ENCODE data around the gene RASEF. TPM values are rescaled to one million over a fixed set of nuclear protein-coding genes. Genes with fewer than 3 reads are reported as not detected.

The RASEF gene
- total RNA-seq, 2 experiments from 2014 or later, result not detected

DNA sequence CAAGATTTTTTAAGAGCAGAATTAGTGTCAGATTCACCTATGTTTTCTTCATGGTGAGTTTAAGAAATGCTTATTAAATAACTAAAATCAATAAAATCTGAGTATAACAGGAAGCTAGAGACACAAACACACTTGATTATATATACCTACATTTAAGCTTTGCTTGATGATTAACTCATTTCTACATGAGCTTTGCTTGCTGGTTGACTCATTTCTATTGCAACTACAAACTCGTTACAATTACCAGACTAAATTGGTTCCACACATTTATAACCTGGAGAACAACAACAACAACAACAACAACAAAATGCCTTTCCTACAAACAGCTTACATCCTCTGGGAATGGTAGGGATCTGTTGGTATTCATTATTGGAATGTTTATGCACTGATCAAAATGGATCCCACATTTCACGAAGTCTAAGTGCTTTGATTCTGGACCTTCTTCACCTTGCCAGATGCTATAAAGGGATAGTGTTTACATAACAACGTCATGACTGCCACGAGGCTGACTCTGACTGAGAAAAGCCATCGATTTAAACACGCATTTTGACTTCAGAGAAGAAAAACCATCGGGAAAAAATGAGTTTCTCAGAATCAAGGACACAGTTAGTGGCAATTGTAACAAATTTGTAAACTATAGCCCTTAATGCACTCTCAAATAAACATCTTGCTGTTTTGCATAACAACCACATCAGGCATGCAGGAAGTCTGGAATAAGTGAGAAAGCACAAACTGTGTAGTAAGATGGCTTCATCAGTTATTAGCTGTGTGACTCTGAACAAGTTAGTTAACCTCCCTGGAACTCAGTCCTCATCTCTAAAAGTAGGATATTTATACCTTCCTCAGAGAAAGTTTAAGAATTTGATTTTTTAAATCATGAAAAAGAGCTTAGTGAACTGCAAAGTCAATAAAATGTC lies 49.8 kb downstream of the RASEF start:
- H3K27ac Mint-ChIP-seq, result no peak overlapping the region
- H3K36me3 Mint-ChIP-seq, result no peaks in the 10 kb centered on the region
- peaks cover 6% of the 10 kb centered on the region for H3K27me3 Mint-ChIP-seq
- DNase-seq, result no peak
- H3K4me1 Mint-ChIP-seq, result peaks cover 15% of the 10 kb centered on the region
- H3K4me3 Mint-ChIP-seq, result no peak overlapping the region
- no peaks in the 10 kb centered on the region for H3K9me3 Mint-ChIP-seq

DNA sequence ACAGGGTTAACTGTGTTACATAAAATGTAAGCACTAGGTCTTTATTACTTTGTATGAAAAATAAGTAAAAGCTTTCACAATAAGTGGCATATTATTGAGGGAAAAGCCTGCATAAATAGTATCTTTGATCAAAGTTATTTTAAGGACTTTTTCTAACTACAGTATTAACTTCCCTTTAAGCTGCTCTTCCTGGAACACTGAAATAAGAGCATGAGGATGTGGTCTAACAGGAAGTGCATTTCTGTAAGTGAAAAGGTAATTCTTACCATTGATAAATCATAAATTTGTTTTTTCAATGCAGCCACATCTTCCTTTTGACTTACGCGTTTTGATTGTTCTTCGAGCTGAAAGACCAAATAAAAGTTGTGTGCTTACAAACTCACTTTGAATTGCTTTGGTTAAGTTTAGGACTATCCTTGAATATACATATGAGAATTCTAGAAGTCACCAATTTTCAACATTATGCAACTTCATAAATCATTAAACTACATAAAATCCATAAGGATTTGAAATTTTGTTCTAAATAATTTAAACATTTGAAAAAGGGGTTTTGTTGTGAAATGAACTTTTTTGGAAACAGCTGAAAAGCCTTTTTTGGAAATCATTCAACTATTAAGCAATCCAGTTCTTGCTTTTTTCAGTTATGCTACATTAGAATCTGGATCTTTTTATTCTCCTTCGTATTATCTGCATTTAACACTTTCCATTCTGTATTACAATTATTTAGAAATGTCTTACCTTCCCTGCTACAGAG lies 50.6 kb downstream of the RASEF start:
- Mint-ChIP-seq H3K27me3 (peaks cover 11% of the 10 kb centered on the region), H3K4me3 (no peak overlapping the region), H3K4me1 (peaks cover 15% of the 10 kb centered on the region), H3K36me3 (no peaks in the 10 kb centered on the region), H3K9me3 (no peaks in the 10 kb centered on the region), H3K27ac (no peak overlapping the region)
- DNase-seq, result no peak

- H3K36me3 Mint-ChIP-seq, result no peaks in the 10 kb centered on the region
- no peak overlapping the region for H3K4me3 Mint-ChIP-seq
- H3K27ac Mint-ChIP-seq, result no peak overlapping the region
- no peak for DNase-seq
- no peaks in the 10 kb centered on the region for H3K9me3 Mint-ChIP-seq
- H3K27me3 Mint-ChIP-seq, result peaks cover 11% of the 10 kb centered on the region
- H3K4me1 Mint-ChIP-seq, result peaks cover 15% of the 10 kb centered on the region
Observed at GRCh38 chr9:83011611-83012010, 51.3 kb downstream of the RASEF start.

GRCh38 chr9:83007521-83008300 lies 55.2 kb downstream of the RASEF start:
- no peaks in the 10 kb centered on the region for H3K36me3 Mint-ChIP-seq

DNA sequence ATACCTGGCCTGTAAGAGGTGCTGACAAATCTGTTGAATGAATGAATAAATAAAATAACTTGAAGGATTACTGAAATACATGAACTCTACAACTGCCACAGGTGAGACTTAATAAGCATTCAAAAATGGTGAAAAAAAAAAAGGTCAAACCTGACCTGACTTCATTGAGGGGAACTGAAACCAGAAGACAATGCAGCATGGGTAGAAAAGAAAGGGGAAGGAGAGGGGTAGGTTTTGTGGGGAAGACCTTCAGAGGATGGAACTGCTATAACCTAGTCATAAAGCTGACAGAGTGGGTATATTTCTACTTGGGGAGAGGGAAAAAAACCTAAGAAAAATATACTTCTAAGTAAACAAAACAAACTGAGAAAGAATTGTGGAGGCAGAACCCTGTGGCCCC lies 56.6 kb downstream of the RASEF start:
- H3K4me1 Mint-ChIP-seq, result no peaks in the 10 kb centered on the region
- H3K36me3 Mint-ChIP-seq, result no peaks in the 10 kb centered on the region
- no peaks in the 10 kb centered on the region for H3K9me3 Mint-ChIP-seq
- DNase-seq, result no peak
- no peak overlapping the region for H3K4me3 Mint-ChIP-seq
- H3K27ac Mint-ChIP-seq, result no peak overlapping the region
- peaks cover 5% of the 10 kb centered on the region for H3K27me3 Mint-ChIP-seq

More at GRCh38 chr9:83007521-83008300, 55.2 kb downstream of the RASEF start:
- no peak overlapping the region for H3K27ac Mint-ChIP-seq
- peaks cover 9% of the 10 kb centered on the region for H3K4me1 Mint-ChIP-seq
- peaks cover 5% of the 10 kb centered on the region for H3K27me3 Mint-ChIP-seq
- no peak for DNase-seq
- H3K4me3 Mint-ChIP-seq, result no peak overlapping the region
- no peaks in the 10 kb centered on the region for H3K9me3 Mint-ChIP-seq

DNA sequence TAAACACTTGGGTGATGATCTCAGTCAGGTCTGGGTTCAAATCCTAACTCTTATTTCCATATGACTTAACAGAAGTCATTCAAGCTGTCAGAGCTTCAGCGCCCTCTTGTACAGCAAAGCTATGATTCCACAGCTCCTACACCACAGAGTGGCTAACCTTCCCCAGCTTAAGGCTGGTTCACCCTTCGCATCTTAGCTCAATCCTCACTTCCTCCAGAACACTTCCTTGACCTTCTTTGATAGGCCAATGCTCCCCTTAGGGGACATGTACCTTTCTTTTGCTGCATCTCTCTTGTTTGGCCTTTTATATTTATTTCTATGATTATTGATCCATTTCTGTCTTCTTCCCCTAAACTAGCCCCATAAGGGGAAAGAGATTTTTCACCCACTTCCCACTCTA lies 57.0 kb downstream of the RASEF start:
- Mint-ChIP-seq H3K4me3 (no peak overlapping the region), H3K36me3 (no peaks in the 10 kb centered on the region), H3K27me3 (peaks cover 6% of the 10 kb centered on the region), H3K27ac (no peak overlapping the region), H3K4me1 (no peaks in the 10 kb centered on the region), H3K9me3 (no peaks in the 10 kb centered on the region)
- DNase-seq, result no peak

GRCh38 chr9:83005361-83005760 lies 57.6 kb downstream of the RASEF start:
- Mint-ChIP-seq H3K27ac (no peak overlapping the region), H3K27me3 (peaks cover 12% of the 10 kb centered on the region), H3K9me3 (no peaks in the 10 kb centered on the region), H3K36me3 (no peaks in the 10 kb centered on the region), H3K4me3 (no peak overlapping the region), H3K4me1 (no peaks in the 10 kb centered on the region)
- DNase-seq, result no peak

DNA sequence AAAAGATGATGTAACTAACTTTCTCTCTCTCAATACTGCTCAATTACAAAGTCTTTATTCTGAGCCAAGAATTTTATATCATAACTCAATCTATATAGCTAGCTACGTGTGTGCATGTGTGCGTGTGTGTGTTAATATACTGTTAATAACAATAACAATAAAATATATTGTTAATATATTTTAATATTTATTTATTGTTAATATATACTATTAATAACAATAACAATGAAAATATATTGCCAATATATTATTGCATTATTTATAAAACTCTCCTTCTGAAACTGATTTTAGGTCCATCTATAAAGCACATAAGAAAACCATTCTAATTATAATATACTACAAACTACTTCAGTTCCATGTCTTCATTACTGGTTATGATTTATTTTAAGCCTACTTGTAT lies 60.6 kb downstream of the RASEF start:
- DNase-seq, result no peak
- Mint-ChIP-seq H3K4me3 (no peak overlapping the region), H3K4me1 (no peaks in the 10 kb centered on the region), H3K27ac (no peak overlapping the region), H3K36me3 (no peaks in the 10 kb centered on the region), H3K9me3 (no peaks in the 10 kb centered on the region), H3K27me3 (peaks cover 7% of the 10 kb centered on the region)

- peak; percentile 1 for DNase-seq
- Mint-ChIP-seq H3K27me3 (peaks cover 7% of the 10 kb centered on the region), H3K27ac (no peak overlapping the region), H3K4me3 (no peak overlapping the region), H3K4me1 (no peaks in the 10 kb centered on the region), H3K9me3 (no peaks in the 10 kb centered on the region), H3K36me3 (no peaks in the 10 kb centered on the region)
Observed at GRCh38 chr9:83000765-83001164, 62.2 kb downstream of the RASEF start.

- Mint-ChIP-seq H3K4me1 (no peaks in the 10 kb centered on the region), H3K9me3 (no peaks in the 10 kb centered on the region), H3K27ac (no peak overlapping the region), H3K36me3 (no peaks in the 10 kb centered on the region), H3K27me3 (peaks cover 7% of the 10 kb centered on the region), H3K4me3 (no peak overlapping the region)
- no peak for DNase-seq
Observed at GRCh38 chr9:82998409-82998808, 64.5 kb downstream of the RASEF start.

DNA sequence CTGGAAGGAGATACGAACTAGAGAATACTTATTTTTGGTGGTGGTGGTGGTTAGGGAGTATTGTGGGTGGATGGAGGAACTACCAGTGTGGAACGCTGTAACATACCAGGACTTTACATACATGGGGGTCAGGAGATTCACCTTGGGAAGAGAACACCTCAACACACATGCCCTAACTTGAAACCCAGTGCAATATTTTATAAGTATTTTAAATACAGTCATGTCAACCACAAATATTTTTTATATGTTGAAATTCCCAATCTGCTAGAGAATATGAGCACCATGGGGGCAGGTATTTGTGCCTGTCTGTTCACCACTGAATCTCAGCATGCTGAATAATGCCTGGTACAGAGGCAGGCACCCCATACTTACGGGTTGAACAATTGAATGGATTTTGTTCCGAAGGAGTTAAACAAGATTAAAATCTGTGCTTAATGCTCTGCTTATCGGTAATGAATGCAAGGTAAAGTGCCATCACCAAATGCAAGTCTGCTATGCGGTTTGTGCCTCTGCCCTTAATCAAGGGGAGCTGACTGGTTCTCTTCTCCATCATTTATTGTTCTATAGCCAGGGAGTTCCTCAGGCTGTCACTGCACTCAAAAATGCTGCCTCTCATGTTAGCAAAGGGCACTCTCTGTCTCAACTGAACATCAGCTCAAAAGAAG lies 65.3 kb downstream of the RASEF start:
- Mint-ChIP-seq H3K4me3 (no peak overlapping the region), H3K27ac (no peak overlapping the region), H3K27me3 (peaks cover 7% of the 10 kb centered on the region)

GRCh38 chr9:82996941-82997340 lies 66.0 kb downstream of the RASEF start:
- H3K9me3 Mint-ChIP-seq, result no peaks in the 10 kb centered on the region
- H3K27me3 Mint-ChIP-seq, result peaks cover 7% of the 10 kb centered on the region
- no peaks in the 10 kb centered on the region for H3K4me1 Mint-ChIP-seq
- H3K27ac Mint-ChIP-seq, result no peak overlapping the region
- no peaks in the 10 kb centered on the region for H3K36me3 Mint-ChIP-seq
- H3K4me3 Mint-ChIP-seq, result no peak overlapping the region
- DNase-seq, result no peak

More for the DNA sequence above, 65.3 kb downstream of the RASEF start:
- H3K4me1 Mint-ChIP-seq, result no peaks in the 10 kb centered on the region
- H3K36me3 Mint-ChIP-seq, result no peaks in the 10 kb centered on the region
- H3K9me3 Mint-ChIP-seq, result no peaks in the 10 kb centered on the region
- no peak for DNase-seq

GRCh38 chr9:82993856-82994605 lies 68.9 kb downstream of the RASEF start:
- no peak for DNase-seq
- H3K4me3 Mint-ChIP-seq, result no peak overlapping the region
- no peaks in the 10 kb centered on the region for H3K36me3 Mint-ChIP-seq
- H3K27ac Mint-ChIP-seq, result no peak overlapping the region
- no peaks in the 10 kb centered on the region for H3K4me1 Mint-ChIP-seq
- no peaks in the 10 kb centered on the region for H3K9me3 Mint-ChIP-seq
- H3K27me3 Mint-ChIP-seq, result peaks cover 6% of the 10 kb centered on the region

DNA sequence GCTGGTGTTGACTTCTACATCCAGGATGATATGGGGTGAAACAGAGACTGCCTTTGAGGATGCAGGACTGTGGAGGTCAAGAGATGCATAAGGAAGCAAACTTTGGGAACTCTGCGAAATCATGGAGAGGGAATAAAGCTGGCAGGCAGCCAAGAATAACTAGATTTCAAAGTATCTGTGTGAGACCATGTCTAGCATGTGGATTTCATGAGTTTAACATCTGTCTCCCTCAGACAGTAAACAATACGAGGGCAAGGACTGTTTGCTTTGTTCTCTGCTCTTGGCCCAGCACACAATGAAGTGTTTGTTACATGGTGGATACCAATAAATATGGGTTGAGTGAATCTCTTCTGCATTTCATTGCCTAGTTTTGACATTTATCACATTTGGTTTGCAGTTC lies 71.3 kb downstream of the RASEF start:
- H3K4me3 Mint-ChIP-seq, result no peak overlapping the region
- no peaks in the 10 kb centered on the region for H3K36me3 Mint-ChIP-seq
- no peak for DNase-seq
- no peaks in the 10 kb centered on the region for H3K4me1 Mint-ChIP-seq
- no peak overlapping the region for H3K27ac Mint-ChIP-seq
- H3K9me3 Mint-ChIP-seq, result no peaks in the 10 kb centered on the region
- peaks cover 6% of the 10 kb centered on the region for H3K27me3 Mint-ChIP-seq
